ENCODE measurements around the gene GTF3A. TPM values are rescaled to one million over a fixed set of nuclear protein-coding genes. Genes with fewer than 3 reads are reported as not detected.

The GTF3A gene
- total RNA-seq, 1 donor from 2014 or later = 235 TPM

DNA sequence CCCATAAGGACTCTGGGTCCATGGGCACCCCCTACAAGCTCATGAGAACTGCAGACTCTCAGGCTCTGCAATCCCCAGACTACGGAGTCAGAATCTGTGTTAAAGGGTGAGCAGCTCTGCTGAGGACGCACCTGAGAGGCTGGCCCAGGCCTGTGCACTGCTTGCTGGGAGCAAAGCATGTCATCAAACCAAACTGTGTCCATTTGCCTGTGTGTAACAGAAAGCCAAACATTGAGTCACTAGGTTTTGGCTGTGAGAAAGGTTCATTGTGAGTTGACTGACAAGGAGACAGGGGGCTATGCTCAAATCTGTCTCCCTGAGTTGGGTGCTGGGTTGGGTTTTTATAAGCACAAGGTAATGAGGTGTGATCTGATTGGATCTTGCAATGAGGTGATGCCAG lies 48.0 kb downstream of the GTF3A start:
- intact Hi-C loops (cut with DNase I) = no loop called here
- no peak for ATAC-seq
- no peak for DNase-seq (ENCODE audit: missing footprints)

DNA sequence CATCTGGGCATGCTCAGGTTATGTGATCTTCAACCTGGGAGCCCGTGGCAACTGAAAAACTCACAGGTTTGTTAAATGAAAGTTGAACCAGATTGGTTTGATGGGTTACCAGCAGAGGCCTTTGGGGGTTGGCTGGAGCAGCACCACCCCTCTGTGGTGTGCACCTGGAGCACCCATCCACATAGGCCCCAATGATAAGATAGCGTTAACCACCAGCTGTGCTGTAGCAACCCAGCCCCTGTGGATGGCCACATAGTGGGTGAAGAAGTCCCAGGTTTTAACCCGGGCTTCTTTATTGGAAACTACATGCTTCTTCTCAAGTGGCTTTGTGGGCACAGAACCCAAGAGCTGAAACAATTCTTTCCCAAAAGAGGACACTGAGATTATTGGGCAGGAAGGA lies 48.5 kb downstream of the GTF3A start:
- ATAC-seq = no peak
- no peak for DNase-seq (ENCODE audit: missing footprints)
- intact Hi-C loops (cut with DNase I) = no loop called here

DNA sequence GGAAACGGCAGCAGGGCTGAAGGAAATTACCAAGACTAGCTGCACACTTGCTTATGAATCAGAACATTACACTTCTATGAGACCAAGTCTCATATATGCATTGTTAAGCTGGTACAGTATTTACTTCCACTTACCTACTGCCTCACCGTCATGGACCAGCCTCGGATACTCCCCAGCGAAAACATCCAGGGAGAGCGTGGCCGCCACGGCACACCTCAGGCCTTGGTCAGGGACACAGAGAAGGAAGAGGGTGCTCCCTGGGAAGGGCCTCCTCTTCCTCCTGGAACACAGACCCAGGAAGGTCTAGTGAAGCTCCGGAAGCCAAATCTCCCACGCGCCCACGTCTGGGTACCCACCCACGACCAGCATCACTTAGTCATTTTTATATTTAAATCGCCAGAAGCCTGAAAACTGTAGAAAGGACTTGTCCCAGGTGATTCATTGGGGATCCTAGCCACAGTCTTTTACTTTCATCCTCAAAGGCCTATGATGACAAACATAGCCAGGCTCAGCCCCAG lies 50.4 kb downstream of the GTF3A start:
- ATAC-seq (no peak), DNase-seq (ENCODE audit: missing footprints) (no peak)
- intact Hi-C loops (cut with DNase I) = no loop called here

- no peak for DNase-seq (ENCODE audit: missing footprints)
- intact Hi-C loops (cut with DNase I) = no loop called here
- ATAC-seq = no peak
These were observed 52.7 kb downstream of the GTF3A start for GRCh38 chr13:27476943-27477703.

DNA sequence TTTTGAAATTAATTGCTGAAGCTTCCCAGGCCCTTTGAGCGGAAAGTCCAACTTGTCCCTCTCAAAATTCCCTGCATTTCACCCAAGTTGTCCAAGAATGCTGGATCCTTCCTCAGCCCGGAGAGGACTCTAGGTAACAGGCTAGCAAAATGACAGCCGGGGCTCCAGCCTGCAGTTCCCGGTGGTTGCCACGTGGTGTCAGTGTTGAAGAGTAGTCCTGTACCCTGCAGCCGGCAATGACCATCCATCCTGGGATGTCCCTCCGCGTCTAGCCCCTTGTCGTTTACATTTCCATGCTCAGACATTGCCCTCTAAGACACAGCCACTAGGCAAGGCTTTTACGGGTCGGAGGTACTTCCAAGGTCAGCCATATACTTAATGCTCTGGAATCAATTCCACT lies 57.3 kb downstream of the GTF3A start:
- intact Hi-C loops (cut with DNase I) = no loop called here
- no peak for ATAC-seq

GRCh38 chr13:27482983-27483382 lies 58.6 kb downstream of the GTF3A start:
- ATAC-seq (peak; percentile 62), DNase-seq (ENCODE audit: missing footprints) (no peak)
- intact Hi-C loops (cut with DNase I) = no loop called here

More for the DNA sequence above, 57.3 kb downstream of the GTF3A start:
- no peak for DNase-seq (ENCODE audit: missing footprints)

- intact Hi-C loops (cut with DNase I) = no loop called here
- DNase-seq (ENCODE audit: missing footprints) (no peak), ATAC-seq (no peak)
These were observed 59.0 kb downstream of the GTF3A start for GRCh38 chr13:27483421-27483820.

Other genes with a start within 250 kb of the GTF3A start
- gene RPL21, start 173.1 kb upstream of the GTF3A start, total RNA-seq = 782 TPM
- 10.6 TPM for gene RASL11A, start 153.8 kb upstream of the GTF3A start, total RNA-seq
- gene MTIF3, start 25.9 kb downstream of the GTF3A start, total RNA-seq = 185 TPM
- gene LNX2, start 195.9 kb downstream of the GTF3A start, total RNA-seq = 11.4 TPM
- gene POLR1D, start 197.3 kb downstream of the GTF3A start, total RNA-seq = 89.1 TPM

Measured in Right ventricle myocardium inferior (tissue), 1 donor.